A673 (cell line): ENCODE data around the gene RSAD1.

Experiments used
- EZH2 ChIP-seq: fragments of 200-600 bp; sonication (generic); IDR thresholded peaks from 2 replicates; pipeline ENCODE4 v1.6.1; 2017; ENCODE audit warnings: borderline replicate concordance, low read depth, mild to moderate bottlenecking, mixed read lengths, antibody characterized with exemption, low read length; ENCODE audit not compliant: poor library complexity, severe bottlenecking
- TF ChIP-seq, protein P1 (sequence below): fragments of 300-800, 200-600 bp; sonication (generic); conservative IDR thresholded peaks from 2 replicates; pipeline ENCODE4 v1.5.1; 2017; ENCODE audit warnings: low read depth, mild to moderate bottlenecking, antibody characterized with exemption, low read length, moderate library complexity, mixed read lengths

DNA sequence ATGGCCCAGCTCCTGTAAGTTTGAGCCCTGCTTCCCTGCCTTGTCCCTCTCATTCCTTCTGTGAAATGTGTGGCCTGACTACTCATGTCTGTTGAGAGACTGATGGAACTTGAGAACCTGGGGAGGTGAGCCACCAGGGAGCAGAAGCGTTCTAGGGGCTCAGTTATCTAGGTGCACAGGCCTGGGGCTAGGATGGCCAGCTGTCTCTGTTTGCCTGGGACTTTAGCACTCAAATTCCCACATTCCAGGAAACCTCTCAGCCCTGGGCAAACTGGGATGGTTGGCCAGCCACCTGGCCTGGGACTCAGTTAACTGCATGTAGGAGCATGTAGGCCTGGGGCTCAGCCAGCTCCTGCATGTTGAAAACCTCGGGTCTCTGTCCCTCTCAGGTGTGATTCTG is 44.5 kb downstream of the RSAD1 start:
- TF ChIP-seq, protein P1, sequence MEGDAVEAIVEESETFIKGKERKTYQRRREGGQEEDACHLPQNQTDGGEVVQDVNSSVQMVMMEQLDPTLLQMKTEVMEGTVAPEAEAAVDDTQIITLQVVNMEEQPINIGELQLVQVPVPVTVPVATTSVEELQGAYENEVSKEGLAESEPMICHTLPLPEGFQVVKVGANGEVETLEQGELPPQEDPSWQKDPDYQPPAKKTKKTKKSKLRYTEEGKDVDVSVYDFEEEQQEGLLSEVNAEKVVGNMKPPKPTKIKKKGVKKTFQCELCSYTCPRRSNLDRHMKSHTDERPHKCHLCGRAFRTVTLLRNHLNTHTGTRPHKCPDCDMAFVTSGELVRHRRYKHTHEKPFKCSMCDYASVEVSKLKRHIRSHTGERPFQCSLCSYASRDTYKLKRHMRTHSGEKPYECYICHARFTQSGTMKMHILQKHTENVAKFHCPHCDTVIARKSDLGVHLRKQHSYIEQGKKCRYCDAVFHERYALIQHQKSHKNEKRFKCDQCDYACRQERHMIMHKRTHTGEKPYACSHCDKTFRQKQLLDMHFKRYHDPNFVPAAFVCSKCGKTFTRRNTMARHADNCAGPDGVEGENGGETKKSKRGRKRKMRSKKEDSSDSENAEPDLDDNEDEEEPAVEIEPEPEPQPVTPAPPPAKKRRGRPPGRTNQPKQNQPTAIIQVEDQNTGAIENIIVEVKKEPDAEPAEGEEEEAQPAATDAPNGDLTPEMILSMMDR, result no peak
- TF ChIP-seq EZH2, result no peak
